ENCODE data around the gene DBF4B.

GRCh38 chr17:44663095-44663494, 45.4 kb upstream of the DBF4B start:
- TF ChIP-seq CTCF (IDR thresholded peaks at IDR 0.05; ENCODE audit: borderline replicate concordance, extremely low read depth, low read length, poor library complexity, severe bottlenecking) (no peak), EZH2 (IDR thresholded peaks at IDR 0.05; ENCODE audit: borderline replicate concordance, low read depth, low read length, severe bottlenecking) (no peak)

Data from DND-41 (cell line).